ENCODE data around the gene LACRT. TPM values are rescaled to one million over a fixed set of nuclear protein-coding genes. Genes with fewer than 3 reads are reported as not detected.

LACRT gene, protein sequence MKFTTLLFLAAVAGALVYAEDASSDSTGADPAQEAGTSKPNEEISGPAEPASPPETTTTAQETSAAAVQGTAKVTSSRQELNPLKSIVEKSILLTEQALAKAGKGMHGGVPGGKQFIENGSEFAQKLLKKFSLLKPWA
- not detected in 2 replicates for total RNA-seq

DNA sequence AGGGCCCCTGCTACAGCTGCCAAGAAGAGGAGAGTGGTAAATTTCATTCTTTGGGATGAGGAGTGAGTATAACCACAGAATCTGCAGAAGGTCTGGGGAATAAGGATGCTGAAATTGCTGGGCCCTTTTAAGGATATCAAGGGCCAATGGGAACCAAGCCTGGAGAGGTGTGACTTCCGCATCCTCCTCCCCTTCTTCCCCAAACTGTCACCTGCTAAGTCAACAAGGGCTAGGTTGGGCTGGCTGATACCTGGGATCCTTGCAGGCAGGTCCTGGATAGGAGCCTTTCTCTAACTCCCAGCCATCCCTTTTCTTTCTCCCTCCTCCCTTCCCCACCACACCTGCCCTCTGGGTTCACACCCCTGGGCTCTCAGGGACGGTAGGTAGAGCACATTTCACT is at the start of gene LACRT:
LACRT (minus strand) TSS at position 101 of the 400 bp plus-strand sequence; CDS start at position 47, 54 bp downstream.
- no peaks in the 10 kb centered on the region for H3K4me1 Mint-ChIP-seq
- H3K36me3 Mint-ChIP-seq (ENCODE audit: low read depth), result no peaks in the 10 kb centered on the region
- H3K27ac Mint-ChIP-seq, result no peak within 1 kb of the TSS
- CTCF ChIA-PET, result no interaction called here
- ATAC-seq (ENCODE audit: low read depth) (no peak), DNase-seq (no peak)
- intact Hi-C loops (cut with micrococcal nuclease), result no loop called here
- POLR2A ChIA-PET, result no interaction called here
- H3K27me3 Mint-ChIP-seq, result peaks cover 18% of the 10 kb centered on the region
- H3K4me3 Mint-ChIP-seq, result no peak within 1 kb of the TSS
- TF ChIP-seq, protein P1, sequence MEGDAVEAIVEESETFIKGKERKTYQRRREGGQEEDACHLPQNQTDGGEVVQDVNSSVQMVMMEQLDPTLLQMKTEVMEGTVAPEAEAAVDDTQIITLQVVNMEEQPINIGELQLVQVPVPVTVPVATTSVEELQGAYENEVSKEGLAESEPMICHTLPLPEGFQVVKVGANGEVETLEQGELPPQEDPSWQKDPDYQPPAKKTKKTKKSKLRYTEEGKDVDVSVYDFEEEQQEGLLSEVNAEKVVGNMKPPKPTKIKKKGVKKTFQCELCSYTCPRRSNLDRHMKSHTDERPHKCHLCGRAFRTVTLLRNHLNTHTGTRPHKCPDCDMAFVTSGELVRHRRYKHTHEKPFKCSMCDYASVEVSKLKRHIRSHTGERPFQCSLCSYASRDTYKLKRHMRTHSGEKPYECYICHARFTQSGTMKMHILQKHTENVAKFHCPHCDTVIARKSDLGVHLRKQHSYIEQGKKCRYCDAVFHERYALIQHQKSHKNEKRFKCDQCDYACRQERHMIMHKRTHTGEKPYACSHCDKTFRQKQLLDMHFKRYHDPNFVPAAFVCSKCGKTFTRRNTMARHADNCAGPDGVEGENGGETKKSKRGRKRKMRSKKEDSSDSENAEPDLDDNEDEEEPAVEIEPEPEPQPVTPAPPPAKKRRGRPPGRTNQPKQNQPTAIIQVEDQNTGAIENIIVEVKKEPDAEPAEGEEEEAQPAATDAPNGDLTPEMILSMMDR (IDR thresholded peaks at IDR 0.05), result no peak
- no peaks in the 10 kb centered on the region for H3K9me3 Mint-ChIP-seq

DNA sequence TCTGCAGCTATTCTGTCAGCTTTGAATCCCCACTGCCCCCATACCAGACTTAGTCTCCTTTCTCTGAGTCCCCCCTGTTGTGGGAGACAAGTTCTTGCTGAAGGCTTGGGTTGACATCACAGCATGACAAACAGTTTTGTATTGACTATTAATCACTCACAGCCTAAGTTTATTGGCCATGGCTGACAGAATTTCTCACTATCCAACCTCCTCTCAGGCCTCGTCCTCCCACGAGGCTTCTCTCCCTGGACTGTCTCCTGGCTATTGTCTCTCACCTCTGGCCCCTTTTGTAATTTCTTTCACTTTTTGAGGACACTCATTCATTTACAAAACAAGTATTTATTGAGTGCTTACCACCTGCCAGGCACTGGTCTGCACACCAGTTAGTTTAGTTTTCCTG is 48.7 kb upstream of the LACRT start:
- DNase-seq, result no peak
- no peak overlapping the region for H3K4me3 Mint-ChIP-seq
- H3K27ac Mint-ChIP-seq, result no peak overlapping the region
- ChIA-PET CTCF (no interaction called here), POLR2A (no interaction called here)
- peaks cover 53% of the 10 kb centered on the region for H3K27me3 Mint-ChIP-seq
- intact Hi-C loops (cut with micrococcal nuclease), result no loop called here
- H3K36me3 Mint-ChIP-seq (ENCODE audit: low read depth), result no peaks in the 10 kb centered on the region
- TF ChIP-seq, protein P1 (IDR thresholded peaks at IDR 0.05), result no peak
- ATAC-seq (ENCODE audit: low read depth), result no peak
- no peaks in the 10 kb centered on the region for H3K4me1 Mint-ChIP-seq
- H3K9me3 Mint-ChIP-seq, result peaks cover 4% of the 10 kb centered on the region

DNA sequence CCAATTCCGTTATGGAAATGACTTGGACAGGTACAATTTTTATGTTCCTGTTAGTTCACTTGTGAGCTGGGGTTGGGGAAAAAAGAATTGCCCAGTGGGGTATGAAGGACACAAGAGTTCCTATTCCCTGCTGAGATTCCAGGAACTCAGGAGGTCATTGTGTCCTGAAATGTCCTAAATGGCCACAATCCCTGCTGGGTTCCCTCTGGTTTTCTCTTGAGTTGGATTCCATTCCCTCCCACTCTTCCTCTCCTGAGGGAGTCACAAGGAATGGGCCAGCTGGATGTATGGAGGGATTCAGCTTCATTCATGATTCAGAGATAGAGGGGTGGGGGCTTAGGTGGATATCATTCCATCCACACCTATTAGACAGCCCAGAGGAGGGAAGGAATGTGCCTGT is 48.0 kb upstream of the LACRT start:
- intact Hi-C loops (cut with micrococcal nuclease), result no loop called here
- ATAC-seq (ENCODE audit: low read depth), result no peak

DNA sequence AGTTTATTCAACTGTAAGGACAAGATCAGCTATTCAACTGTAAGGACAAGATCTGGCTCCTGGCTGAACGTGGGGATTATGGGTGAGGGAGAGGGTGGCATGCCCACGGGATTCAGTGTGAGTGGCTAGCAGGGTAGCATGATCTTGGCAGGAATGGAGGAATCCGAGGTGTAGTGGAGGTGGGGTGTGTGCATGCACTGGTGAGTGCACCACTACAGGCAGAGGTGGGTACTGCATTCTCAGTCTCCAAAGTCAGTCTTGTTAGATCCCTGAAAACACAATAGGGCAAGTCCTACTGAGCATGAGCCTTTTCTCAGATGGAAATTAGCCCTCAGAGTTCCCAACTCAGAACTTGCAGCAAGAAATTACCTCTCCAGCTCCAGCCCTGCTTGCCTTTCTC is 45.7 kb upstream of the LACRT start:
- TF ChIP-seq, protein P1 (IDR thresholded peaks at IDR 0.05), result no peak
- no peaks in the 10 kb centered on the region for H3K36me3 Mint-ChIP-seq (ENCODE audit: low read depth)

More for the DNA sequence above, 48.0 kb upstream of the LACRT start:
- H3K27me3 Mint-ChIP-seq, result peaks cover 54% of the 10 kb centered on the region
- H3K9me3 Mint-ChIP-seq, result peaks cover 4% of the 10 kb centered on the region
- CTCF ChIA-PET, result no interaction called here
- no peak overlapping the region for H3K27ac Mint-ChIP-seq
- POLR2A ChIA-PET, result no interaction called here
- no peak overlapping the region for H3K4me3 Mint-ChIP-seq
- DNase-seq, result no peak
- TF ChIP-seq, protein P1 (IDR thresholded peaks at IDR 0.05), result no peak
- H3K4me1 Mint-ChIP-seq, result no peaks in the 10 kb centered on the region
- H3K36me3 Mint-ChIP-seq (ENCODE audit: low read depth), result no peaks in the 10 kb centered on the region

DNA sequence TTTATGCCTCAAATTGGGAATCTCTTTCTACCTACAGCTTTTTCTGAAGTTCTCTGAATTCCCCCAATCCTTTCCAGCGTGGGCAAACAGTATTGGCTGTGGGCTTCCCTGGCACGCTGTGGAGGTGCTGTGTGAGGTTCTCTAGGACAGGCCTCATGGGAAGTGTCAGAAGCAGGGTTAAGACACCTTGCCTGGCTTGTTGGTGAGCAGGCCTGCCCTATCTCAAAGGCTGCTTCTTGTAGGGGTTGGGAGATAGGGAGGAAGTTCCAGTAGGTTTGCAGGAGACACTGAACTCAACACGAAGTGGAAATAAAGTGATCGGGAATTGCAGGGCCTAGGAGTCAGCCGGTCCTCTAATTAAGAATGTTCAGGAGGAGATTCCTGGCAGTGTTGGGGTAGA is 43.4 kb upstream of the LACRT start:
- no peak overlapping the region for H3K27ac Mint-ChIP-seq
- H3K9me3 Mint-ChIP-seq, result no peaks in the 10 kb centered on the region
- no peak overlapping the region for H3K4me3 Mint-ChIP-seq
- no peak for ATAC-seq (ENCODE audit: low read depth)
- TF ChIP-seq, protein P1 (IDR thresholded peaks at IDR 0.05), result no peak
- H3K27me3 Mint-ChIP-seq, result peaks cover 25% of the 10 kb centered on the region
- intact Hi-C loops (cut with micrococcal nuclease), result no loop called here
- H3K4me1 Mint-ChIP-seq, result no peaks in the 10 kb centered on the region
- POLR2A ChIA-PET, result no interaction called here
- no peaks in the 10 kb centered on the region for H3K36me3 Mint-ChIP-seq (ENCODE audit: low read depth)
- DNase-seq, result no peak
- CTCF ChIA-PET, result no interaction called here

More for the DNA sequence above, 45.7 kb upstream of the LACRT start:
- no peak for DNase-seq
- CTCF ChIA-PET, result interaction anchor here (1.1 kb wide), 1 partner anchor 22 kb away, joined by 5 read pairs; no protein-coding TSS in a partner anchor
- H3K4me1 Mint-ChIP-seq, result no peaks in the 10 kb centered on the region
- no peak for ATAC-seq (ENCODE audit: low read depth)
- POLR2A ChIA-PET, result no interaction called here
- no peaks in the 10 kb centered on the region for H3K9me3 Mint-ChIP-seq
- no peak overlapping the region for H3K4me3 Mint-ChIP-seq
- intact Hi-C loops (cut with micrococcal nuclease), result no loop called here
- H3K27me3 Mint-ChIP-seq, result peaks cover 44% of the 10 kb centered on the region
- H3K27ac Mint-ChIP-seq, result no peak overlapping the region
